Activated naive CD8-positive, alpha-beta T cell treated with anti-CD3 and anti-CD28 coated beads, Interleukin-2, amount 50 U/mL, for 24 hours (primary cell): Measurements from ENCODE around the gene TNFSF9.
A peak's percentile ranks its signal among the peaks of the same experiment; 100 is the strongest.

Source experiments
- ATAC-seq: fragments of 150-1000 bp; cut with Tn5 transposase; one replicate; pipeline ENCODE4 v1.10.0; 2021
- DNase-seq: peaks from one replicate; pipeline ENCODE4 v3.0.0; 2021
- H3K27ac Mint-ChIP-seq: one replicate; pipeline ENCODE4 v1.8.0; 2021; ENCODE audit warnings: mild to moderate bottlenecking, mixed read lengths
- H3K27me3 Mint-ChIP-seq: one replicate; pipeline ENCODE4 v1.8.0; 2021; ENCODE audit warnings: mixed read lengths
- H3K36me3 Mint-ChIP-seq: one replicate; pipeline ENCODE4 v1.8.0; 2021; ENCODE audit warnings: low read depth, mixed read lengths
- H3K4me1 Mint-ChIP-seq: one replicate; pipeline ENCODE4 v1.8.0; 2021; ENCODE audit warnings: mixed read lengths
- H3K4me3 Mint-ChIP-seq: one replicate; pipeline ENCODE4 v1.8.0; 2021; ENCODE audit warnings: mild to moderate bottlenecking, moderate library complexity, mixed read lengths
- H3K9me3 Mint-ChIP-seq: one replicate; pipeline ENCODE4 v1.8.0; 2021; ENCODE audit warnings: mixed read lengths

The TNFSF9 gene

GRCh38 chr19:6530386-6531162 lies at the start of gene TNFSF9:
TNFSF9 (plus strand) TSS chr19:6531026; CDS start chr19:6531037, 11 bp downstream.
- Mint-ChIP-seq H3K27me3 (peaks cover 35% of the 10 kb centered on the region), H3K4me3 (peak within 1 kb of the TSS; percentile 78), H3K4me1 (peaks cover 42% of the 10 kb centered on the region), H3K27ac (peak within 1 kb of the TSS; percentile 78), H3K36me3 (peaks cover 2% of the 10 kb centered on the region), H3K9me3 (no peaks in the 10 kb centered on the region)
- ATAC-seq (peak; percentile 78), DNase-seq (peak; percentile 92)

- peak within 1 kb of the TSS; percentile 91 for H3K4me3 Mint-ChIP-seq
- H3K27me3 Mint-ChIP-seq: no peaks in the 10 kb centered on the region
- no peaks in the 10 kb centered on the region for H3K9me3 Mint-ChIP-seq
- peak; percentile 75 for DNase-seq
- H3K27ac Mint-ChIP-seq: peak within 1 kb of the TSS; percentile 98
- H3K36me3 Mint-ChIP-seq: peaks cover 4% of the 10 kb centered on the region
- H3K4me1 Mint-ChIP-seq: peaks cover 26% of the 10 kb centered on the region
- peak; percentile 82 for ATAC-seq
Observed at GRCh38 chr19:6481541-6482342, 49.1 kb upstream of the TNFSF9 start, which contains the start of gene DENND1C. DENND1C (minus strand) TSS chr19:6481787; CDS start chr19:6481695, 92 bp downstream.

- H3K36me3 Mint-ChIP-seq: peaks cover 4% of the 10 kb centered on the region
- peak overlapping the region; percentile 98 for H3K27ac Mint-ChIP-seq
- DNase-seq (no peak), ATAC-seq (no peak)
- H3K4me3 Mint-ChIP-seq: peak overlapping the region; percentile 91
- no peaks in the 10 kb centered on the region for H3K27me3 Mint-ChIP-seq
- H3K9me3 Mint-ChIP-seq: no peaks in the 10 kb centered on the region
- H3K4me1 Mint-ChIP-seq: peaks cover 26% of the 10 kb centered on the region
Observed at GRCh38 chr19:6482343-6482686, 48.5 kb upstream of the TNFSF9 start.

GRCh38 chr19:6483235-6483634 lies 47.6 kb upstream of the TNFSF9 start:
- H3K36me3 Mint-ChIP-seq: peaks cover 4% of the 10 kb centered on the region
- DNase-seq: no peak
- peak overlapping the region; percentile 60 for H3K27ac Mint-ChIP-seq
- H3K4me3 Mint-ChIP-seq: no peak overlapping the region
- ATAC-seq: no peak
- H3K4me1 Mint-ChIP-seq: peaks cover 26% of the 10 kb centered on the region
- no peaks in the 10 kb centered on the region for H3K27me3 Mint-ChIP-seq
- H3K9me3 Mint-ChIP-seq: no peaks in the 10 kb centered on the region

- DNase-seq (no peak), ATAC-seq (no peak)
- H3K27ac Mint-ChIP-seq: no peak overlapping the region
- H3K36me3 Mint-ChIP-seq: peaks cover 4% of the 10 kb centered on the region
- peaks cover 27% of the 10 kb centered on the region for H3K4me1 Mint-ChIP-seq
- no peak overlapping the region for H3K4me3 Mint-ChIP-seq
- no peaks in the 10 kb centered on the region for H3K9me3 Mint-ChIP-seq
- no peaks in the 10 kb centered on the region for H3K27me3 Mint-ChIP-seq
Observed at GRCh38 chr19:6484230-6484629, 46.6 kb upstream of the TNFSF9 start.

GRCh38 chr19:6484831-6485230 lies 46.0 kb upstream of the TNFSF9 start:
- Mint-ChIP-seq H3K27ac (no peak overlapping the region), H3K4me1 (peaks cover 29% of the 10 kb centered on the region), H3K36me3 (peaks cover 4% of the 10 kb centered on the region), H3K27me3 (no peaks in the 10 kb centered on the region), H3K4me3 (no peak overlapping the region), H3K9me3 (no peaks in the 10 kb centered on the region)
- DNase-seq: no peak
- ATAC-seq: no peak

GRCh38 chr19:6489278-6490061 lies 41.4 kb upstream of the TNFSF9 start:
- no peak for DNase-seq
- Mint-ChIP-seq H3K36me3 (no peaks in the 10 kb centered on the region), H3K27me3 (no peaks in the 10 kb centered on the region), H3K4me1 (peaks cover 6% of the 10 kb centered on the region), H3K9me3 (peaks cover 11% of the 10 kb centered on the region), H3K27ac (peak overlapping the region; percentile 76), H3K4me3 (peak overlapping the region; percentile 74)
- peak; percentile 64 for ATAC-seq

GRCh38 chr19:6490134-6490533 lies 40.7 kb upstream of the TNFSF9 start:
- H3K27ac Mint-ChIP-seq: peak overlapping the region; percentile 76
- H3K9me3 Mint-ChIP-seq: peaks cover 11% of the 10 kb centered on the region
- H3K4me1 Mint-ChIP-seq: peaks cover 6% of the 10 kb centered on the region
- no peaks in the 10 kb centered on the region for H3K36me3 Mint-ChIP-seq
- peak overlapping the region; percentile 74 for H3K4me3 Mint-ChIP-seq
- no peaks in the 10 kb centered on the region for H3K27me3 Mint-ChIP-seq
- DNase-seq (no peak), ATAC-seq (no peak)

GRCh38 chr19:6491802-6492592 lies 38.8 kb upstream of the TNFSF9 start:
- Mint-ChIP-seq H3K4me1 (peaks cover 6% of the 10 kb centered on the region), H3K27me3 (no peaks in the 10 kb centered on the region), H3K36me3 (no peaks in the 10 kb centered on the region), H3K9me3 (peaks cover 11% of the 10 kb centered on the region), H3K27ac (no peak overlapping the region), H3K4me3 (no peak overlapping the region)
- ATAC-seq (no peak), DNase-seq (no peak)

- Mint-ChIP-seq H3K27me3 (no peaks in the 10 kb centered on the region), H3K36me3 (no peaks in the 10 kb centered on the region), H3K4me1 (peaks cover 4% of the 10 kb centered on the region), H3K27ac (no peak overlapping the region), H3K4me3 (no peak overlapping the region), H3K9me3 (peaks cover 11% of the 10 kb centered on the region)
- no peak for ATAC-seq
- no peak for DNase-seq
Observed at GRCh38 chr19:6494438-6495036, 36.3 kb upstream of the TNFSF9 start.

GRCh38 chr19:6495947-6496346 lies 34.9 kb upstream of the TNFSF9 start:
- Mint-ChIP-seq H3K27me3 (peaks cover 4% of the 10 kb centered on the region), H3K4me1 (no peaks in the 10 kb centered on the region), H3K27ac (no peak overlapping the region), H3K36me3 (no peaks in the 10 kb centered on the region), H3K9me3 (peaks cover 11% of the 10 kb centered on the region), H3K4me3 (no peak overlapping the region)
- ATAC-seq (no peak), DNase-seq (no peak)

- H3K36me3 Mint-ChIP-seq: no peaks in the 10 kb centered on the region
- peaks cover 3% of the 10 kb centered on the region for H3K4me1 Mint-ChIP-seq
- ATAC-seq: no peak
- no peak overlapping the region for H3K4me3 Mint-ChIP-seq
- no peaks in the 10 kb centered on the region for H3K9me3 Mint-ChIP-seq
- no peak overlapping the region for H3K27ac Mint-ChIP-seq
- DNase-seq: no peak
- peaks cover 10% of the 10 kb centered on the region for H3K27me3 Mint-ChIP-seq
Observed at GRCh38 chr19:6498294-6499036, 32.4 kb upstream of the TNFSF9 start.
